Astrocyte (in vitro differentiated cells and primary cell): ENCODE results near the gene ADAM23.

Experiments
- CTCF ChIP-seq: IDR thresholded peaks from 2 replicates; pipeline ENCODE4 v1.5.1; 2011; ENCODE audit warnings: low read depth, mild to moderate bottlenecking, inconsistent platforms, low read length, moderate library complexity; ENCODE audit not compliant: insufficient read depth
- EZH2 ChIP-seq: IDR thresholded peaks from 2 replicates; pipeline ENCODE4 v1.6.1; 2012; ENCODE audit warnings: mild to moderate bottlenecking, low read length, inconsistent platforms; ENCODE audit not compliant: insufficient read depth

- TF ChIP-seq CTCF (no peak), EZH2 (no peak)
Measured at GRCh38 chr2:206430452-206430851, 12.9 kb upstream of the ADAM23 start.
